NCI-H2196 treated with DMSO at 0.1 percent for 48 hours (cell line): ENCODE results near the gene TMEM154.

Experiments used
- DNase-seq: peaks from one replicate; lab custom pipeline; 2025; ENCODE audit not compliant: unreplicated experiment; lab: John Stamatoyannopoulos, UW

Gene TMEM154

DNA sequence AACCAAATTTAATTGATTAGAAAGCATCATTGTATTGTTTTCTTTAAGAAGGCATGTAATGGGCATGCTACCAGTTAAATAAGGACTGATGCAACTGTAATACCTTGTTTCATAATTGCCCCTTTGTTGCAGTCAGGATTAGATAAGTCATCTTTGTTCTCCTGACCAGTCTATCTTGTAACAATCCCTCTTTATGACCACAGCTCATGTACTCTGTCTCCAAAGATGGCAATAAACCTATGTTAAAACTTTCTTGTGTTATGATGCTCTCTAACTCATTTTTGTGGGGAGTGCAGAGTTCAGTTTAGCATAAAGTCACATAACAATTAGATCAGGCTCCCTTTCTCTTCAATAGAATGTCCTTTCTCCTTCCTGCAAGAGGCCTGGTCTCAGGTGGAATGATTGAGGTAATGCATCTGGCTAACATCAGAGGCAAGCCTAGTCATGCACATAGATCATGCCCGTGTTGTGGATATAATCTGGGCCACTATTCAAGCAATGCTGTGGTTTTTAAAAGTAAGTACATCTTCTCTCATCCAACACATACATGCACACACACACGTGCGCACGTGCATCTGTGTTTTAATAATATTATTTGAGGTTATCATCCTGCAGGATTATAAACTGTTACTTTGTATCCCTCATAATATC, 45.6 kb downstream of the TMEM154 start:
- no peak for DNase-seq

- DNase-seq, result no peak
Observed at GRCh38 chr4:152633118-152633517, 46.7 kb downstream of the TMEM154 start.

DNA sequence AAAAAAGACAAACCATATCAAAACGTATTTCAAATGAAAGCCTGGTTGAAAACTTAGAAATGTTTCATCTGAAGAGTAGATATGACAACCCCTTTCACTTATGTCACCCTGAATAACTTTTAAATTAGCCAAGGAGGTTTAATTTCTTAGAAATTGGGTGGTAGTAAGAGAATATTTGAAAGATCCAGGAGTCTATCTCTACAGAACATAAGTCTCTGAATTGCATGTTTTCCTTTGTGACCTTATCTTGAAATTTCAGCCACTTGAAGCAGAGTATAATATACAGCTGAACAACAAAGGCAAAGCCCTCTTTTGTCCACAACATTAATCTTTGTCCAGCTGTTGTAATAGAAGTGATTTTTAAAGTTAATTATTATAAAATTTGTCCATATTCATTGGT, 49.5 kb downstream of the TMEM154 start:
- no peak for DNase-seq

GRCh38 chr4:152629908-152630307, 49.9 kb downstream of the TMEM154 start:
- DNase-seq, result no peak

GRCh38 chr4:152628128-152628527, 51.7 kb downstream of the TMEM154 start:
- DNase-seq, result no peak

GRCh38 chr4:152626790-152627189, 53.0 kb downstream of the TMEM154 start:
- no peak for DNase-seq

DNA sequence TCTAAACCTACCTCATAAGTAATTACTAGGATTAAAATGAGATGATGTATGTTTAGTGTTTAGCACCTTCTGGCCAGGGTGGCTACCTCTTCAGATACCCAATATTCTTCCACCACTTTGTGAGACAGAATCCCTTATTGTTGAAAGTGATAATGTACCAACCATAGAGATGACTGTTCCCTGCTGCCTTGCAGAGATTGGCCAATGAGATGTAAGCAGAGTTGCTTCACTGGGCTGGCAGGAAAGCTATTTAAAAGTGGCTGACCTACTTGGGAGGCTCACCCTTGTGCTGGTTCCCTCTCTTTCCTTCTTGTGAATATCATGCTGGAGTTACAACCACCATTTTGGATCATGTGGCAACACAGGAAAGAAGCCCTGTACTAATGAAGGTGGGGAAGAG, 58.9 kb downstream of the TMEM154 start:
- DNase-seq, result no peak

GRCh38 chr4:152620218-152620617, 59.6 kb downstream of the TMEM154 start:
- DNase-seq, result no peak

DNA sequence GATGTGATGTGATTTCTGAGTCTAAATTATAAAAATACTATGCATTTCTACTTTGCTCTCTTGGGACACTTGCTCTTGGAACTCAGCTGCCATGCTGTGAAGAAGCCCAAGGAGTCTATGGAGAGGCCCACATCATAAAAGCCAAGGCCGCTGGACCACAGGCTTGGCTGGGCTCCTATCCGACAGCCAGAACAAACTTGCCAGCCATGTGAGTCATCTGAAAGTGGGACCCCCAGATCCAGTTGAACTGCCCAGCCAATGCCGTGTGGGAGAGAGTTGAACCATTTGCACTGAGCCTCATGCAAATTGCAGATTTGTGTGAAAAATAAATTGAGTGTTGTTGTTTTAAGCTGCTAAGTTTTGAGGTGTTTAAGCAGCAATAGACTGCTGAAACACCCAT, 60.2 kb downstream of the TMEM154 start:
- no peak for DNase-seq

DNA sequence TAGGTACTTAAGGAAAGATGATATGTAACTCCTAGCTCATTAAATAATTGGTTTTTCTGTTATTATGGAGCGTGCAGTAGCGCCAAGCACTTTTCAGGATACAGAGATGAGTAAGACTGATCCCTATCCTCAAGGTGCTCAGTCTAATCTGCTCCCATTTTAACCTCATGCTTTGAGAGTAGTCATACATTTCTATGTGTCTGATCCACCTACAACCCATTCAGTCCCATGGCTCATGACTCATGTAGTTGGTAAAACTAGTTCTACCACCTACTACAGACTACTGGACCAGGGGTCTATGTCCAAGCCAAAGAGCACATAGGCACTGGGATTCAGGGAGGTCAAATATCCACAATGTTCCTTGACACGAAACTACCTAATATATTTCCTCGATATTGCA, 60.8 kb downstream of the TMEM154 start:
- no peak for DNase-seq

DNA sequence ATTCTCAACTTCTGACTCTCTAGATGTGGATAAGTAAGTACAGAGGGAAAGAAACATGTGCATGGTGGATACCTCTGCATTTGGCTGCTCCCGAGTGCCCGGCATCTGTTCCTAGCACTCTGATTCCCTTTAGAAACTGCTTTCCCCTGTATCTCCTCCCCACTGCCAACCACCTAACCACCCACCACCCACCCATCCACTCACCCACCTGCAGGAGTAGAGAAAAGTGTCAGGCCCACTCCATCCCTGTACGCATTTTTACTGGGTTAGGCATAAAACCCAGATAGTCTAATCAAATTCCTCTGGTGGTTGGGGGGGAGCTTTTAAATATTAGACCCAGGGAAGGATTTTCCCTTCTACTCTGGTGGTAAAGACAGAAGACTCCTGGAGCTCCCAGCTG, 63.0 kb downstream of the TMEM154 start:
- DNase-seq, result no peak

DNA sequence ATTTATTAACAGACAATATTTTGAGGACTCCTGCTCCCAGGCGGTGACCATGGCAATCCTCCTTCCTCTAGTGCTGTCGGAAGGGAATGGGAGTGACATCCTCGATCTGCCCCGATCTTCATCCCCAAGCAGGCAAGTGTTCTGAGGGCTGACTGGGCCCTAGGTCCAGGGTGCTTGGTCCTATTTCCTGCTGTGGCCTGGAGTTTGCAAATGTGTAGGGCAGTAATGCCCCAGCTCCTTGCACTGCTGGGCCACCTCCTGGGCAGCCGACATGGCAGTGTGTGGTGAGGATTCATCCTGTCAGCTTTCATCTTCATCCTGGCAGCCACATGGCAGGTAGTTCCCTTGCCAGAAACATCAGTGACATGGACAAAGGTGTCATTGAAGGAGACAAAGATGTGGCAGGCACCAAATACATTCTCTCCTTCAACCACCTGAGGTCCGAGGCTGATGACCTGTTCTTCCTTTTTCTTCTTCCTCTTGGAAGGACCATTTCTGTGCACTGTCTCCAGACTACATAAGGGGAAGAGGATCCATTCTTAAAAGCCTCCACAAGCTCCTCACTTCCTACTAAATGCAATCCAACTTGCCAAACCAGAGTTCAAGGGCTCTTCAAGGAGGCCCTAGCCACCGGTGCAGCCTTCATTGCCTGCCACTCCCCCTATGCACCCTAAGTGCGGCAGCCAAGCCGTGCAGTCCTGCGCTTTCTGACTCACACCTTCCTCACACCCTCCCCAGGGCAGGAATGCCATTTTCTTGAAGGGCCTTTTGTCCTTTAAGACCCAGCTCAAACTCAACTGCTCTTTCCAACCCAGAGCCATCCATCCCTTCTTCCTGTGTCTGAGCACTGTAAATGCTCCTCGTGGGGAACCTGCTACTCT, 65.7 kb downstream of the TMEM154 start:
- no peak for DNase-seq

- DNase-seq, result no peak
Observed at GRCh38 chr4:152613351-152613750, 66.4 kb downstream of the TMEM154 start.

GRCh38 chr4:152610131-152610530, 69.7 kb downstream of the TMEM154 start:
- no peak for DNase-seq

- no peak for DNase-seq
Observed at GRCh38 chr4:152609481-152609880, 70.3 kb downstream of the TMEM154 start.

DNA sequence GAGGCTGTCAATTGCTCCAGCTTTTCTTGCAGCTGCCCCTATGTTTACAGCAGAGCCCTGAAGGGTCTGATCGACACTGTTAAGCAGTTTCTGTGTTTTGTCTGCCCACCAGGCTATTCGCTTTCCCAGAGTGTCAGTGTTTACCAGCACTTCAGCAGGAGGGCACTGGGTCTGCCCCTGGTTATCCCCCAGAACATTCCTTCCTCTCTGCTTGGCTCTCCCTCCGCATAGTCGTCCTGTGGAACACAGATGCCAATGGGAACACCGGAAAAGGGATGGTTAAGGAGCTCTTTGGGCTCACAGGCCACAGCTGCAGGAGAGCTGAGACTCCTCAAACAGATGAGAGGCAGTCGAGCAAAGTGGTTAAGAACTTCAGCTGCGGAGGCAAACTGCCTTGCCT, 72.6 kb downstream of the TMEM154 start:
- DNase-seq, result no peak

- DNase-seq, result no peak
Observed at GRCh38 chr4:152606753-152607152, 73.0 kb downstream of the TMEM154 start.

DNA sequence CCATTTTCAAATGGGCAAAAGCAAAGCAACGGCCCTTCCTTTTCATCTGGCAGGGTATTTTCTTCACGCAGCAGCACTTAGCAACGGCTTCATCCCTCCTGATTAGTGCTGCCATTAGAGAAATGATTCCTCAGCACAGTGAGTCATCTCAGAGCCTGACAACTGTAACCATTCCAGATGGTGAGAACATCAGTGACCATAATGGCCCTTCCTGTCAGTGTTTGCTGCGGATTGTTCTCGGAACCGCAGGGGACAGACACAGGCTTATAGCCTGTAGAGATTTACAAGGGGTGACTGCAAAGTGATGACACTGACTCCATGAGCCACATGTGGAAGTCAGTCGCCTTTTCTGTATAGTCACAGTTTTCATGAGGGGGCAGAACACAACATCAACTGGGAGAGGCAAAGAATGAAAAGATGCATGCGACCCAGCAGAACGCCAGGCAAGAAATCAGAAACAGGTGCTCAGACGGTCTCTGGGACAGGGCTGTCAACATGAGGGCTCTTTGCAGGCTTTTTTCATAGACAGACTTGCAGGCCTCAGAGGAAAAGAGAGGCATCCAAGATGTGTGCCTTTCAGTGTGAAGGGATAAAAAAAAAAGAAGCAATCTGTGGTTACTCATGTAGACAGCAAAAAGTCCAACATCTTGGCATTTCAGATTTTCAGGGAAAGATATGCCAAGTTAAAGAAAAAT, 74.0 kb downstream of the TMEM154 start:
- no peak for DNase-seq

GRCh38 chr4:152605031-152605430, 74.8 kb downstream of the TMEM154 start:
- DNase-seq, result no peak

DNA sequence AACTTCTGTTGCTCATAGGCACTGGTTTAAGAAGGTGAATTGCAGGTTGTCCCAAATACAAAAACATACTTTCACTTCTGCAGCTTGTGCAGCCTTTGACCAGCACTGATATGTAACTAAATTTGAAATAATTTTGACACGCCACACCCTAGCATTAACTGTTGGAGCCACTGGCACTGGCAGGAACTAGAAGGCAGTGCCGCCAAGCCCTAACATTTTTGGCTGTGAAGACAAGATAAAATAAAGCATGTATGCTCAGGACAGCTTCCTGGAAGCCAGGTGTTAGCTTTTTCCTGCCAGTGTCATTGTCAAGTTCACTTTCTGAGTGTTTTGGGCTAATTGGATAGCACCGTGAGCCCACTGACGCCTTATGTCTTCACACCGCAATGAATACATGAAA, 78.6 kb downstream of the TMEM154 start:
- DNase-seq, result no peak

DNA sequence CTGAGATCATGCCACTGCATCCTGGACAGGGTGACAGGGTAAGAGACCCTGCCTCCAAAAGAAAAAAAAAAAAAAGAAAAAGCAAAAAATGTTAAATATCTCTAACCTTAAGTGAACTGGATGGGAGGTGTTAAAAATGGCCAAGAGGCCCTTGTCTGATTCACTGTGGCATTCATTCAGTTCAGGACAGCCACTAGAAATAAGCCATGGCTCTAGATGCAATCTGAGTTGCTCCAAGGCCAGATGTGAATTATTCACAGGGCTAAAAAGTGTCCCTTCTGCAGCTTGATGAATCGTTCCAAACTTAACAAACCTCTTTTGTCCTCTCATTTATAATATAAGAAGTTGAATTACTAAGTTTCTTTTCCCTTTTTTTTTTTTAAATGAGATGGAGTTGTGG, 80.2 kb downstream of the TMEM154 start:
- no peak for DNase-seq

GRCh38 chr4:152599095-152599494, 80.7 kb downstream of the TMEM154 start:
- DNase-seq, result no peak
